GM12872 (cell line): ENCODE results near the gene AGPAT4.

Experiments
- TF ChIP-seq, protein P1 (sequence below): IDR thresholded peaks from 3 replicates; pipeline ENCODE4 v1.5.1; 2011; ENCODE audit warnings: low read depth, mild to moderate bottlenecking, low read length, moderate library complexity; ENCODE audit not compliant: insufficient read depth

The AGPAT4 gene

DNA sequence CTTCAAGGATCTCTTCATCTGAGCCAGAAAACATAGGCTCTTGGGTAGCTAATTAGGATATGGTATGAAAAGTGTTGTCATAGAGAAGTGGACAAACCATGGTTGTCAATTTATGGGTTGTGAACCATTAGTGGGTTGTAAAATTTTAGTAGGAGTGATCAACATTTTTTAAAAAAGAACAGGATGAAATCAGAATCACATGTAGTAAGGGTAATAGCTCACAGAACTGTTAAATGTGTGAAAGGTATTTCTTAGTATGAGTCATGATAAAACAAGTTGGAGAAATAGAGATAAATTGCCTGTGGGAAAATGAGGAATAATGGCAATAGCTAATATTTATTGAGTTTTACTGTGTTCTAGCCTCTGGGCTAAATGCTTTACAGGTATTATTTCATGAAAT lies 168.9 kb downstream of the AGPAT4 start:
- TF ChIP-seq, protein P1, sequence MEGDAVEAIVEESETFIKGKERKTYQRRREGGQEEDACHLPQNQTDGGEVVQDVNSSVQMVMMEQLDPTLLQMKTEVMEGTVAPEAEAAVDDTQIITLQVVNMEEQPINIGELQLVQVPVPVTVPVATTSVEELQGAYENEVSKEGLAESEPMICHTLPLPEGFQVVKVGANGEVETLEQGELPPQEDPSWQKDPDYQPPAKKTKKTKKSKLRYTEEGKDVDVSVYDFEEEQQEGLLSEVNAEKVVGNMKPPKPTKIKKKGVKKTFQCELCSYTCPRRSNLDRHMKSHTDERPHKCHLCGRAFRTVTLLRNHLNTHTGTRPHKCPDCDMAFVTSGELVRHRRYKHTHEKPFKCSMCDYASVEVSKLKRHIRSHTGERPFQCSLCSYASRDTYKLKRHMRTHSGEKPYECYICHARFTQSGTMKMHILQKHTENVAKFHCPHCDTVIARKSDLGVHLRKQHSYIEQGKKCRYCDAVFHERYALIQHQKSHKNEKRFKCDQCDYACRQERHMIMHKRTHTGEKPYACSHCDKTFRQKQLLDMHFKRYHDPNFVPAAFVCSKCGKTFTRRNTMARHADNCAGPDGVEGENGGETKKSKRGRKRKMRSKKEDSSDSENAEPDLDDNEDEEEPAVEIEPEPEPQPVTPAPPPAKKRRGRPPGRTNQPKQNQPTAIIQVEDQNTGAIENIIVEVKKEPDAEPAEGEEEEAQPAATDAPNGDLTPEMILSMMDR: no peak

DNA sequence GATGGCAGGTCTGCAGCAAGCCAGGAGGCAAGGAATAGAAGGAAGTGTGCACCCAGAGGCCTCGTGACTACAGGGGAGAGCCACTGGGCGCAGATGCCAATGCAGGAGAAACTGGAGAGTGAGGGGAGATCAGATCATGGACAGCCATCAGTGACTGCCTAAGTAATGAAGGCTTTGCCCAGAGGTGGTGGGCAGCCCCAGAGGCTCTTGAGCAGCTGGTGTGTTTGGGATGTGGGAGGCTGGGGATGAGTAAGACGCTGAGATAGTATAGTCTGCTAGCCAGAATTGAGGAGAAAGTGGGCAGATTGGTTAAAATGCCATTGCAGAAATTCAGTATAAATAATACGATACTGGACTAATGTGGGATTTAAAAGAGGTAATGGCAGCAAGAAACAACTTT lies 170.4 kb downstream of the AGPAT4 start:
- TF ChIP-seq, protein P1: no peak

DNA sequence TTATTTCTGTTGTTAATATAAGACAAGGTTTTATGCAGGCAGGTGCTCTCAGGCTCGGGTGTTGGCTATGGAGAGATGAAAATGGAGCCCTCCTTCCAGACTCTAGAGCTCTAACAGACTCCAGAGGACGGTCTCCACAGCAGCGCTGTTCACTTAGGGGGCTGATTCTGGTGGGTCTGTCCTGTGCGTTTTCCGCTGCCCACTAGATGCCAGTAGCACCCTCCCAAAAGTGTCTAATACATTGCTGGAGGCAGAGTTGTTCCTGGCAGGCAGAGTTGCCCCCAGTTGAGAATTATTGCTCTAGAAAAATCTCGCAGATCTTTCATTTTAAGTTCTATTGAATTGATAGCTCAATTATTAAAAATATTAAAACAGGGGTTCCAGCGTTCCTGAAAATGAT lies 172.3 kb downstream of the AGPAT4 start:
- TF ChIP-seq, protein P1: 0 out of 3 replicates have a peak, but pooled peaks have one; percentile 10

DNA sequence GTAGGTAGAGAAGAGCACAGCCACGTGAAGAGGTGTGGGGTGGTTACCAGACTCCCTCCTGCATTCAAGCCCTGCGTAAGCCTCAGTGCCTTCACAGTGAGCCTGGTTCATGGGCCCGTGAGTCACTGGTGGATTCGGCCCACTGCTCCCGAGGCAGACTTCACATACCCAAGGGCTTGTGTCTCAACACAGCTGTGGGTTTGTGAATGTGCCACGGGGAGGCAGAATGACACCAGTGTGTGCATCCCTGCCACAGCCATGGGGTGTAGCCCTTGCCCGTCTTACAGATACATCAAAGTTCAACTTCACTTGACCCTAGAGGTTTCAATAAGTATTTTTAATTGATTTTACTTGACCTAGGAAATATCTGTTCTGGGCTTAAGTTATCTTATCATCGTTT lies 173.8 kb downstream of the AGPAT4 start:
- TF ChIP-seq, protein P1: no peak

DNA sequence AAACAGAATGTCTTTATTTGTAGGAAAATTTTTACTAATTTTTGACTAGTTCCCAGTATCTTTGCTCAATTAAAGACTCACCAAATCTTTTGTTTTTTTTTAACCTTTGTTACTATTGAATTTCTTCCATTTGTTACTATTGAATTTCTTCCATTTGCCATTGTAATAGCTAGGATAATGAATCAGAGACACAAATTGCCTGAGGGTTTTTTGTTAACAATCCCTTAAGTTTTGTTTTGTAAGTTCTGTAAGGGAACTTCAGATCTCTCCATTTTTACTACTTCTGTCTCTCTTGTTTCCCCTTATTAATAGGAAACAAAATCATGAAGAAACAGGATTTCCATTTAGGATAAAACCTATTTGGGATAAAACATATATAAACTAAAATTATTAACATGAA lies 177.9 kb downstream of the AGPAT4 start:
- TF ChIP-seq, protein P1: no peak

DNA sequence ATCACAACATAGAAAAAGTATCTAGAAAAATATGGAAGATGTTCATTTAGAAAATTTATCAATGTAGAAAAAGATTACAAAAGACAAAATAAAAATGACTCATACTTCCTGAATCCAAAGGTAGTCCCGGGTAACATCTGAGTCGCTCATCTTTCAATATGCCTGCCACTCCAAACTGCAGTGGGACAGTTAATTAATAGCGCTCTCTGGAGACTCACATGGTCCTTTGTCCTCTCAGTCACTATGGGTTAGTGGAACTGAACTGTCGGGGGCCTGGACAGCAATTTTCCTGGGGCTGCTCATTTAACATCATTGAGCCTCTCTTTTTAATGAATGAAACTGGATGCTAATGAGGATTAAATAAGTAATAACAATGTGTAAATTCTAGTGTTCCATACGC lies 178.9 kb downstream of the AGPAT4 start:
- TF ChIP-seq, protein P1: no peak

DNA sequence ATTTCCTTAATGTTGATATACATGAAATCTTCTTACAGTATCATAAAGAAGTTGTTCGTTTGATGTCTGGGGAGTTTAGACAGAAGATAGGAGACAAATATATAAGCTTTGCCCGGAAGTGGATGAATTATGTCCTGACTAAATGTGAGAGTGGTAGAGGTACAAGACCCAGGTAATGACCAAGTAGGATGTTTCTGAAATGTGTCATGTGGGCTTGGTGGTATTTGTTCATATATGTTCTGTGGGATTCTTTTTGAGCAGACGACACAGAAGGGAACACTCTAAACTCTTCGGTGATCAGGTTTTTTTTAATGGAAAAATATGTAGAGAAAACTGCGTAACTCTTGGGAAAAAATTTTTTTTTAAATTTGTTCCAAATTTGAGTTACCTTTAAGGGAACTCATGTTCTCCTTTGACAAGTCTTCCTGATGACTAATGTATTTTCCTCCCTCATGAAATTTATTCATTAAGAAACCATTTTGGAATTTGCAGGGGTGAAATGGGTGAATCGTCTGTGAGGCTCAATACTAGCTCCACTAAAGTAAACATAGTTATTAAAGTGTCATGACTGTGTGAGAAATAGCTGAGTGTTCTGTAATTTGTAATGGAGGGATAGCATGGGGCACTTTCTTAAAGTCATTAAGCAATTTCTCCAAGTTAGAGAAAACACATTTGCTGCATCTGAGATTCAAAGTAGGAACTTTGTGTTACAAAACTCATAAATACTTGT lies 181.7 kb downstream of the AGPAT4 start:
- TF ChIP-seq, protein P1: no peak
